Common myeloid progenitor, CD34-positive (primary cell): Measurements from ENCODE around the gene ERG28.

ENCODE experiments used
- CTCF ChIA-PET: fragments of 350-600 bp; sonication (Branson Sonifier 250); formaldehyde crosslinking; loops from one replicate; lab custom pipeline; 2021; ENCODE audit warnings: antibody characterized with exemption; lab: Charles Lee
- POLR2A ChIA-PET: fragments of 350-600 bp; sonication (Branson Sonifier 250); formaldehyde crosslinking; loops from one replicate; lab custom pipeline; 2021; ENCODE audit warnings: antibody characterized with exemption; lab: Charles Lee
- DNase-seq, 3 donors: peaks; one replicate each; pipeline versions ENCODE4 v3.0.0 to v3.0.0-alpha.2; 2013
- H3K27ac ChIP-seq, 2 experiments: 1 replicate in 1 of 2; 2 replicates in 1 of 2; pipeline ENCODE4 v1.7.0; 2013; ENCODE audit warnings: inconsistent platforms in 2 of 2, low read length in 2 of 2, mild to moderate bottlenecking in 2 of 2, low read depth in 1 of 2, moderate library complexity in 1 of 2; ENCODE audit not compliant: severe bottlenecking in 2 of 2, insufficient read depth in 1 of 2, poor library complexity in 1 of 2
- H3K27me3 ChIP-seq, 5 experiments: replicated peaks in 2 of 5; 1 replicate in 3 of 5; 2 replicates in 2 of 5; pipeline versions ENCODE4 v1.6.1 to v1.7.0; 2013; ENCODE audit warnings: low read length in 4 of 5, mild to moderate bottlenecking in 2 of 5, moderate library complexity in 2 of 5, inconsistent platforms in 1 of 5; ENCODE audit not compliant: insufficient read depth in 5 of 5, control insufficient read depth in 4 of 5
- H3K36me3 ChIP-seq, 4 experiments: 1 replicate in 2 of 4; 2 replicates in 2 of 4; pipeline versions ENCODE4 v1.6.1 to v1.7.0; 2013; ENCODE audit warnings: low read length in 3 of 4, control low read depth in 1 of 4, mild to moderate bottlenecking in 1 of 4; ENCODE audit not compliant: control insufficient read depth in 4 of 4, insufficient read depth in 4 of 4
- H3K4me1 ChIP-seq, 4 experiments: 1 replicate in 3 of 4; 2 replicates in 1 of 4; pipeline versions ENCODE4 v1.6.1 to v1.7.1; 2013; ENCODE audit warnings: low read length in 3 of 4, mild to moderate bottlenecking in 3 of 4, control low read depth in 1 of 4, inconsistent platforms in 1 of 4, moderate library complexity in 1 of 4; ENCODE audit not compliant: control insufficient read depth in 4 of 4, insufficient read depth in 4 of 4; ENCODE audit errors: control extremely low read depth in 1 of 4
- H3K4me3 ChIP-seq, 7 experiments: 1 replicate in 4 of 7; 2 replicates in 3 of 7; pipeline versions ENCODE4 v1.5.1 to v1.7.0; 2013; ENCODE audit warnings: mild to moderate bottlenecking in 7 of 7, low read length in 6 of 7, moderate library complexity in 6 of 7, inconsistent platforms in 2 of 7, low read depth in 2 of 7, control low read depth in 1 of 7; ENCODE audit not compliant: insufficient read depth in 4 of 7, control insufficient read depth in 1 of 7; ENCODE audit errors: extremely low read depth in 1 of 7
- H3K9me3 ChIP-seq, 5 experiments: 1 replicate in 4 of 5; 2 replicates in 1 of 5; pipeline versions ENCODE4 v1.6.1 to v1.7.1; 2013; ENCODE audit warnings: low read length in 4 of 5, mild to moderate bottlenecking in 2 of 5, inconsistent platforms in 1 of 5, low read depth in 1 of 5, moderate library complexity in 1 of 5; ENCODE audit not compliant: control insufficient read depth in 4 of 5, insufficient read depth in 2 of 5; ENCODE audit errors: control extremely low read depth in 1 of 5
- WGBS: methylation state at CpG from one replicate; pipeline ENCODE4 v1.1.5; 2013; ENCODE audit not compliant: insufficient coverage; 5-methylcytosine and 5-hydroxymethylcytosine counted together

Gene ERG28

GRCh38 chr14:75614179-75614578 lies 46.5 kb downstream of the ERG28 start:
- Histone ChIP-seq H3K27ac (no peak overlapping the region), H3K4me3 (no peak overlapping the region), H3K27me3 (no peaks in the 10 kb centered on the region), H3K4me1 (peaks cover 0 to 9% (median 2%) of the 10 kb centered on the region in 4 experiments), H3K9me3 (peaks cover 0 to 3% (median 0%) of the 10 kb centered on the region in 5 experiments), H3K36me3 (no peaks in the 10 kb centered on the region)
- WGBS = 75% methylated on average over 4 of the region's 4 CpGs
- ChIA-PET POLR2A (no interaction called here), CTCF (interaction anchor here (0.9 to 1.1 kb wide), 3 partner anchors 13 to 20 kb away, joined by 3 to 4 read pairs (median 3); no protein-coding TSS in a partner anchor)
- DNase-seq = peak in 1 of 3 donors; percentile 8

GRCh38 chr14:75612157-75612556 lies 48.5 kb downstream of the ERG28 start:
- POLR2A ChIA-PET = no interaction called here
- CTCF ChIA-PET = interaction anchor here (2.7 kb wide), 1 partner anchor 35 kb away, joined by 8 read pairs; no protein-coding TSS in a partner anchor
- Histone ChIP-seq H3K4me1 (peaks cover 0 to 9% (median 2%) of the 10 kb centered on the region in 4 experiments), H3K9me3 (peaks cover 0 to 9% (median 0%) of the 10 kb centered on the region in 5 experiments), H3K27me3 (no peaks in the 10 kb centered on the region), H3K36me3 (no peaks in the 10 kb centered on the region), H3K27ac (no peak overlapping the region), H3K4me3 (no peak overlapping the region)
- DNase-seq = no peak
- WGBS = 92% methylated on average over 1 of the region's 4 CpGs

DNA sequence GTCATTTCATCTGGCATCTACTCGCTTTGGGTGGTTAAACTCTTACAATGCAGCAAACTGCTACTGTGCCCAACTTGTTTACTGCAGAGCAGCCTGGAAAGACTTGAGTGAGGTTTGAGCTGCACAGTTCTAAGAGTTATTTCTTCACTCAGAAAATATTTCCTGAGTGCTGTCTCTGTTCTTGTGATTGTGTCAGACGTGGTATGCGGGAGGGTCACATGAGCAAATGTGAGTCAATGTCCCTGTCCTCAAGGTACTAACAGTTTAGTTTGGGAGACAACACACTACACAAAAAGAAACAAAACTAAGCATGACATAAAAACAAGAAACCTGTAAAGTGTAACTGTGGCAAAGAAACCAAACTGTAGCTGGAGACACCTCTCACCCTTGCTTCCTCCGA lies 49.8 kb downstream of the ERG28 start:
- H3K4me3 ChIP-seq = no peak overlapping the region
- H3K27ac ChIP-seq = no peak overlapping the region
- no peaks in the 10 kb centered on the region for H3K27me3 ChIP-seq
- POLR2A ChIA-PET = no interaction called here
- peaks cover 0 to 14% (median 0%) of the 10 kb centered on the region in 5 experiments for H3K9me3 ChIP-seq
- DNase-seq = no peak
- H3K36me3 ChIP-seq = no peaks in the 10 kb centered on the region
- WGBS = 100% methylated on average over 1 of the region's 4 CpGs
- peaks cover 0 to 11% (median 2%) of the 10 kb centered on the region in 4 experiments for H3K4me1 ChIP-seq
- CTCF ChIA-PET = interaction anchor here (0.7 to 2.7 kb wide), 2 partner anchors 33 to 44 kb away, joined by 3 to 8 read pairs; no protein-coding TSS in a partner anchor

- peaks cover 0 to 12% (median under 1%) of the 10 kb centered on the region in 4 experiments for H3K4me1 ChIP-seq
- H3K36me3 ChIP-seq = no peaks in the 10 kb centered on the region
- peaks cover 0 to 14% (median 0%) of the 10 kb centered on the region in 5 experiments for H3K9me3 ChIP-seq
- peak in 2 of 3 donors; percentile 14 to 16 for DNase-seq
- no peaks in the 10 kb centered on the region for H3K27me3 ChIP-seq
- H3K27ac ChIP-seq = no peak overlapping the region
- ChIA-PET CTCF (interaction anchor here (0.7 to 1.3 kb wide), 2 partner anchors 32 to 45 kb away, joined by 3 to 4 read pairs; partner anchors contain the start of gene FLVCR2), POLR2A (interaction anchor here (0.5 to 0.6 kb wide), 2 partner anchors 293 to 742 kb away, joined by 3 to 4 read pairs; no protein-coding TSS in a partner anchor)
- no peak overlapping the region for H3K4me3 ChIP-seq
- 97% methylated on average over 5 of the region's 9 CpGs for WGBS
These were observed 50.8 kb downstream of the ERG28 start for GRCh38 chr14:75609606-75610475.

DNA sequence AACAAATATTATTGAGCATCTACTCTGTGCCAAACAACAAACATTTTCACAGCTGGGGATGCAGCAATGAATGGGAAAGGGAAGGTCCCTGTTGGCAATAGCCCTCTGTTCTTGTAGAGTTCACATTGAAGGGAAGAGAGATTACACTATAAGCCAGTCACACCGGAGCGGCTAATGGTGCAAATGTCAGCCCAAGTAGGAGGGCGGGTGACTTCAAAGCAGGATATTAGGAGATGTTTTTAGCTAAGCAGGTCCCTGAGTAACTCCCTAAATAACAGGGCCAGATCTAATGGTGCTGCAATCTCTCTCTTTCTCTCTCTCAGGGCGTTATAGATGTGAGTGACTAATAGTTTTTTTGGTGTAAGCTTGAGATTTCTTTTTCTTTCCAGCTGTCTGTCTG lies 51.6 kb downstream of the ERG28 start:
- 96% methylated on average over 3 of the region's 4 CpGs for WGBS

DNA sequence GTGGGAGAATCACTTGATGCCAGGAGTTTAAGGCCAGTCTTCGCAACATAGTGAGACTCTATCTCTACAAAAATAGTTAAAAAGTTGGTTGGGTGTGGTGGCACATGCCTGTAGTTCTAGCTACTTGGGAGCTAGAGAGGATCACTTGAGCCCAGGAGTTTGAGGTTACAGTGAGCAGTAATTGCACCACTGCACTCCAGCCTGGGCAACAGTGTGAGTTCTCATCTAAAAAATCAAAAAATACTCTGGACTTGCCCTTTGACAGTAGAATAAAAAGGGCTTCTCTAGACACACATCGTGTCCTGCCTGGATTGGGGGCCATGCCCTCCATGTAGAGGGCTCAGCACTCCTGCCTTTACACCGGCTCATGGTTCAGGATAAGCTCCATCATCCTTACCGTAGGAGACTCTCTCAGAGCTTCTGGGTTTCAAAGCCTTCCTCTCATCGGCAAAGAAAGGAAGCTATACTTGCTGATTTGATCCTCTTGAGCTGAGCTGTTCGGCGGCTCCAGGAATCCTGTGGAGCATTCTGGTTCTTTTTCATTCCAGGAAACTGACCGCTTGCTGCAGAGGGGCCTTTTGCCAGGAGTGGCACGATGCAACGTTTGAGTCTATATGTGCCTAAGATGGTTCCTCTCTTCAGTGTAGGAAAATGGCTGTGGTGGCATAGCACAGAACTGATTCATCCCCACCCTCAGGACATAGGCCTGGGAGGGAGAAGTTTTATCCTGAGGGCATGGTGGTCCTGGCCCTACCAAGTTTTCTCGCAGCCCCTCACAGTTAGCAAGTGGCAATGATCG lies 52.6 kb downstream of the ERG28 start:
- CTCF ChIA-PET = no interaction called here
- H3K27me3 ChIP-seq = no peaks in the 10 kb centered on the region
- H3K36me3 ChIP-seq = no peaks in the 10 kb centered on the region
- 98% methylated on average over 11 of the region's 12 CpGs for WGBS
- DNase-seq = no peak
- no peak overlapping the region for H3K27ac ChIP-seq
- H3K4me3 ChIP-seq = no peak overlapping the region
- POLR2A ChIA-PET = no interaction called here
- H3K4me1 ChIP-seq = peaks cover 0 to 15% (median 0%) of the 10 kb centered on the region in 4 experiments
- H3K9me3 ChIP-seq = peaks cover 0 to 14% (median 0%) of the 10 kb centered on the region in 5 experiments

More for the DNA sequence above, 51.6 kb downstream of the ERG28 start:
- no peaks in the 10 kb centered on the region for H3K27me3 ChIP-seq
- H3K4me1 ChIP-seq = peaks cover 0 to 15% (median 0%) of the 10 kb centered on the region in 4 experiments
- no peak for DNase-seq
- no peaks in the 10 kb centered on the region for H3K36me3 ChIP-seq
- H3K4me3 ChIP-seq = no peak overlapping the region
- H3K27ac ChIP-seq = no peak overlapping the region
- ChIA-PET CTCF (interaction anchor here (1.3 kb wide), 1 partner anchor 31 kb away, joined by 4 read pairs; the partner anchor contains the start of gene FLVCR2), POLR2A (interaction anchor here (0.5 kb wide), 1 partner anchor 294 kb away, joined by 4 read pairs; no protein-coding TSS in a partner anchor)
- peaks cover 0 to 14% (median 0%) of the 10 kb centered on the region in 5 experiments for H3K9me3 ChIP-seq
